Muscle of back (tissue), 11 donors: ENCODE results near the gene JSRP1. TPM values are rescaled to one million over a fixed set of nuclear protein-coding genes. Genes with fewer than 3 reads are reported as not detected.
A peak's percentile ranks its signal among the peaks of the same experiment; 100 is the strongest.
"Not testable (repeated sequence)": the region's sequence is repeated elsewhere in the genome, so short reads cannot be mapped to it uniquely, and the experiment has no call there.

ENCODE experiments used
- DNase-seq, 3 donors: peaks; one replicate each; pipeline versions ENCODE4 v3.0.0 to v3.0.0-alpha.2; 2013
- polyA plus RNA-seq, 10 donors: library from polyadenylated mRNA; unstranded; fragments of 120-200 nt; gene quantifications; one replicate each; pipeline ENCODE4 v1.2.1, GENCODE V29; 2013; ENCODE audit not compliant: insufficient read length in 10 of 10

Gene JSRP1
- polyA plus RNA-seq, 10 donors: 46.9 to 73.3 (median 52.7) TPM

DNA sequence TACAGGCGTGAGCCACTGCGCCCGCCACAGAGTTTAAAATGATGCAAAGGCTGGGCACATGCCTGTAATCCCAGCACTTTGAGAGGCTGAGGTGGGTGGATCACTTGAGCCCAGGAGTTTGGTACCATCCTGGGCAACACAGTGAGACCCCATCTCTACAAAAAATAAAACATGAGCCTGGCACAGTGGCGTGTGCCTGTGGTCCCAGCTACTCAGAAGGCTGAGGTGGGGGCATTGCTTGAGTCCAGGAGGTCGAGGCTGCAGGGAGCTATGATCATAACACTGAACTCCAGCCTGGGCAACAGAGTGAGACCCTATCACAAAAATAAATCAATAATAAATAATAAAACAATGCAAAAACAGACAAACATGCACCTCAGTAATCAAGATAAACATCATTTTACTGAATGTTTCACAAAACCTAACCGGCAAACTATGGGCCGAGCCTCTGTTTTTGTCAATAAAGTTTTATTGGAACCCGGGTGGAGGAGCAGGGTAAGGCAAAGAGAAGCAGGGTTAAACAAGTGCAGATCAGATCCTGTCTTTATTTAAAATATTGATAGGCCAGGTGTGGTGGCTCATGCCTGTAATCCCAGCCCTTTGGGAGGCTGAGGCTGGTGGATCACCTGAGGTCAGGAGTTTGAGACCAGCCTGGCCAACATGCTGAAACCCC lies 27.8 kb upstream of the JSRP1 start:
- DNase-seq: no peak

DNA sequence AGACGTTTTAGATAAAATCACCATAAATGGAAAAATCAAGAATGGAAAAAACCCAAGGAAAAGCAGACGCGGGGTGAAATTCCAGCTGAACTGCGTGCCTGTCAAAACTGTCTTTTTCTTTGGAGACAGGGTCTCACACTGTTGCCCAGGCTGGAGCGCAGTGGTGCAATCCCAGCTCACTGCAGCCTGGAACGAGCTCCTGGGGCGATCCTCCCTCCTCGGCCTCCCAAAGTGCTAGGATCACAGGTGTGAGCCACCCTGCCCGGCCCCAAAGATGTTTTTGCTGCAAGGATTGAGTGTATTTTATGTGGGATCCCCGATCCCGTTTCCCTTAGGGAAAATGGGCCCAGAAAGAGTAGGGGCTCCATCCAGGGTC lies 26.6 kb upstream of the JSRP1 start:
- no peak for DNase-seq

DNA sequence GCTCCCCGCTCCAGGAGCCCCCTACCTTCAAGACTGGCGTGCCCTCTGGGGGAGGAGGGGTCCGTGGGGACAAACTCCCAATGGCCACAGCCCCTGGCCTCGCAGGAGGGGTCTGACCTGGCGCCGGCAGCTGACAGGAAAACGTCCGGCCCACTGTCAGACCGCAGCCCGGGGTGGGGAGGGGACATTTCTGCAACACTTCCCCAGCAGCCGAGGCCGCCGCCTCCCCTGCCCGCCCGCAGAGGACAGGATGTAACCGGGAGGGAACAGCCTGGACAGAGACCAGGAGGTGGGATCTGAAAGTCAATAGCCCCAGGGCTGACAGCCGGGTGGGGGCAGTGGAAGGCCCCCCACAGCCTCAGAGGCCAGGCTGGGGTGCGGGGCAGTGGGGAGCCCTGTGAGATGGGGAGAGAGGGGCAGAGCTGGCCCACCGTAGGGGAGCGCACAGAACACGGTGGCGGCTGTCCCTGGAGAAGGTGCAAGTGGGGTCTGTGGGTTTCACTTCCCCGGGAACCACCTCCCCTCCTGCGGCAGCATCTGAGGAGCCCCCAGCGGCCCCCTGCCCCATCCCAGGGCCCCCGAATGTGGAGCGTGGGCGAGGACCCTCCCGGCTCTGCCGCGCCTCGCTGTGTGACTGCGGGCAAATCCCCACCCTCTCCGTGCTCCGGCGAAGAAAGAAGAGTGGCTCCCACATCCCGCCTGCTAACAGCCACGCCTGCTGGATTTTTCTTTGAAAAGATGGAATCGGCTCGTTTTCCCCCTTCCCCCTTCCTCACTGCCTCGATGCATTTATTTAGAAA lies 26.0 kb upstream of the JSRP1 start, which contains the start of gene PEAK3:
TSS of gene PEAK3 (minus strand) at position 114 of the 800 bp plus-strand sequence. CDS start 1,244 bp downstream, outside the sequence.
- peak in 1 of 3 donors; percentile 84 for DNase-seq

DNA sequence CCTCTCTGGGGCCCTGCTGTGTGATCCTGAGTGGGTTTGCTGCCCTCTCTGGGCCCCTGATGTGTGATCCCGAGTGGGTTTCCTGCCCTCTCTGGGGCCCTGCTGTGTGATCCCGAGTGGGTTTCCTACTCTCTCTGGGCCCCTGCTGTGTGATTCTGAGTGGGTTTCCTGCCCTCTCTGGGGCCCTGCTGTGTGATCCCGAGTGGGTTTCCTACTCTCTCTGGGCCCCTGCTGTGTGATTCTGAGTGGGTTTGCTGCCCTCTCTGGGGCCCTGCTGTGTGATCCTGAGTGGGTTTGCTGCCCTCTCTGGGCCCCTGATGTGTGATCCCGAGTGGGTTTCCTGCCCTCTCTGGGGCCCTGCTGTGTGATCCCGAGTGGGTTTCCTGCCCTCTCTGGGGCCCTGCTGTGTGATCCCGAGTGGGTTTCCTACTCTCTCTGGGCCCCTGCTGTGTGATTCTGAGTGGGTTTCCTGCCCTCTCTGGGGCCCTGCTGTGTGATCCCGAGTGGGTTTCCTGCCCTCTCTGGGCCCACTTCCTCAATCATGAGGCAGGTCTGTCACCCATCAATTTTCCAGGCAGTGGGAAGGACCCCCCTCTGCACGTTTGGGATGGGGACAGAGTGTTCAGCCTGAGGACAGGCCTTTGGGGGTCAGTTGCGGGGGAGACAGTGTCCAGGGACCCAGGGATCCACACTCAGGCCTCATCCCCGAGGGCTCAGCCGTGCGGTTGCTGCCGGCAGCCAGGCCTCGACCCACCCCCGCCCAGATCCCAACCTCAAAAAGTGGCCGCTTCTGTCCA lies 25.2 kb upstream of the JSRP1 start:
- DNase-seq: not testable (repeated sequence)

DNA sequence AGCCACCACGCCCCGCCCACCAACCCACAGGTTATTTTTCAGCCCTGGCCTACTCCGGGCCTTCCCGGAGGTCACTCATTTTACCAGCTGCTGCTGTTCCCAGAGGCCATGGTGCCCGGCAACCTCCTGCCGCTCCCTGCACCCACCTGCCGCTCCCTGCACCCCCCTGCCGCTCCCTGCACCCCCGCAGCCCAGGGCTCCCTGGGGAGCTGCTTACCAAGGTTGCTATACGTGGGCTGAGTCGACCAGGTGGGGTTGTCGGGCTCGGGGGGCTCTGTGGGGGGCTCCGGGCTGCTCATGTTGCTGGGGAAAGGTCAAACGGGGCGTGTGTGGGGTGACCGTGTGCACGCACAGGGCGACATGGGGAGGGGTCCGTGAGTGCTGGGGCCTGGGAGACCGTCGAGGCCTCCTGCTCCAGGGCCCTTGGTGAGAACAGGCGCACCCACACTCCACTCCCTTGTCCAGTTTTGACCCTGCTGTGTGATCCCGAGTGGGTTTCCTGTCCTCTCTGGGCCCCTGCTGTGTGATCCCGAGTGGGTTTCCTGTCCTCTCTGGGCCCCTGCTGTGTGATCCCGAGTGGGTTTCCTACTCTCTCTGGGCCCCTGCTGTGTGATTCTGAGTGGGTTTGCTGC lies 24.5 kb upstream of the JSRP1 start:
- no peak for DNase-seq

DNA sequence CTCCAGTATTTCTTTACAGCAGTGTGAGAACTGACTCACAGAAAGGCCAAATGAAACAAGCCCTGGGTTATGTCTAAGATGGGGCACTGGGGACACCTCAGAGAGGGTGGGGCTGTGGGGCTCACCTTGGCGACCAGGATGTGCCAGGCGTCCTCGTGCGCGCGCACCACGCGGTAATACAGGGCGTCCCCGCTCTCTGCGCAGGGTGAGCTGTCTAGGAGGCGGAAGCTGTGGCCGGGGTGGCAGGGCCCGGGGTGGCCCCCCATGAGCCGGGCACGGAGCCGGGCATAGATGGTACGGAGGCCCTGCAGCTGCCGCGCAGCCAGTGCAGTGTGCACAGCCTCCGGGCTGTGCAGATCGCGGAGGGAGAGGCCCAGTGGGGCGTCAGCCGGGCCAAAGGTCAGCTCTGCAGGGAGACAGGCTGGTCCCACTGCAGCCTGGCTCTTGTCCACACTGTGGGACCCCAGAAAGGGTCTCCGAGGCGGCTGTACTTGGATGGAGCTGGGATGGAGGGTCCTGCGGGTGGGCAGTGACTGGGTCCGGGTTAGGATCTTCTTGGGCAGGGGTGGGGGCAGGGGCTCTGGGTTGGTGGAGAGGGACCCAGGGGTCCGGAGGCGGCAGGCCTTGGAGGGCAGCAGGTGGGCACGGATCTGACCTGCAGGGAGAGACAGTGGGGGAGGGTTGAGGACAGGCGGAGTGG lies 22.4 kb upstream of the JSRP1 start:
- no peak for DNase-seq

DNA sequence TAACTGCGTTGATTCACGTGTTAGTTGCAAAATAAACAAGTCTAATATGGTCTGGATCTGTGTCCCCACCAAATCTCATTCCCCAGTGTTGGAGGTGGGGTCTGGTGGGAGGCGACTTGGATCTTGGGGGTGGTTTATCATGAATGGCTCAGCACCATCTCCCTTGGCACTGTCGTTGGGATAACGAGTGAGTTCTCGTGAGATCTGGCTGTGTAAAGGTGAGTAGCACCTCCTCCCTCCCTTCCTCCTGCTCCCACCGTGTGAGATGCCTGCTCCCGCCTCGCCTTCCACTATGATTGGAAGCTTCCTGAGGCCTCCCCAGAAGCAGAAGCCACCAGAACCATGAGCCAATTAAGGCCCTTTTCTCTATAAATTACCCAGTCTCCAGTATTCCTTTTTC lies 20.9 kb upstream of the JSRP1 start:
- DNase-seq: no peak

DNA sequence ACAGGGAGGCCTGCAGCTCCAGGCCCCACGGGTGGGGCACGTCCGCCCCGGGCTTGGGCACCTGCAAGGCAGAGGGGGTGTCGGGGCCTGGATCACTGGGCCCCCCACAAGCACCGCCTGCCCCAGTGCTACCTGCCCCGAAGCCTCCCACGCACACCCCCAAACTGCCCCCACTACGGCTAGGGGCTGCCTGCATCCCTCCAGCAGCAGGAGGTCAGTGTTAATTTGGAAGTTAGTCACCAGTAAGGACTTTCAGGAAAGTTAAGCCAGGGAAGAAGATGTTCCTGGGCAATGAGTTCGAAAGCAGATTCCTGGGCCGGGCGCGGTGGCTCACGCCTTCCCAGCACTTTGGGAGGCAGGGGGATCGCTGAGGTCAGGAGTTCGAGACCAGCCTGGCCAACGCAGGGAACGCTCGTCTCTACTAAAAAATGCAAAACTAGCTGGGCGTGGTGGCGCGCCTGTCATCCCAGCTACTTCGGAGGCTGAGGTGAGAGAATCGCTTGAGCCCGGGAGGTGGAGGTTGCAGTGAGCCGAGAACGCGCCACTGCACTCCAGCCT lies 20.3 kb upstream of the JSRP1 start:
- DNase-seq: no peak

DNA sequence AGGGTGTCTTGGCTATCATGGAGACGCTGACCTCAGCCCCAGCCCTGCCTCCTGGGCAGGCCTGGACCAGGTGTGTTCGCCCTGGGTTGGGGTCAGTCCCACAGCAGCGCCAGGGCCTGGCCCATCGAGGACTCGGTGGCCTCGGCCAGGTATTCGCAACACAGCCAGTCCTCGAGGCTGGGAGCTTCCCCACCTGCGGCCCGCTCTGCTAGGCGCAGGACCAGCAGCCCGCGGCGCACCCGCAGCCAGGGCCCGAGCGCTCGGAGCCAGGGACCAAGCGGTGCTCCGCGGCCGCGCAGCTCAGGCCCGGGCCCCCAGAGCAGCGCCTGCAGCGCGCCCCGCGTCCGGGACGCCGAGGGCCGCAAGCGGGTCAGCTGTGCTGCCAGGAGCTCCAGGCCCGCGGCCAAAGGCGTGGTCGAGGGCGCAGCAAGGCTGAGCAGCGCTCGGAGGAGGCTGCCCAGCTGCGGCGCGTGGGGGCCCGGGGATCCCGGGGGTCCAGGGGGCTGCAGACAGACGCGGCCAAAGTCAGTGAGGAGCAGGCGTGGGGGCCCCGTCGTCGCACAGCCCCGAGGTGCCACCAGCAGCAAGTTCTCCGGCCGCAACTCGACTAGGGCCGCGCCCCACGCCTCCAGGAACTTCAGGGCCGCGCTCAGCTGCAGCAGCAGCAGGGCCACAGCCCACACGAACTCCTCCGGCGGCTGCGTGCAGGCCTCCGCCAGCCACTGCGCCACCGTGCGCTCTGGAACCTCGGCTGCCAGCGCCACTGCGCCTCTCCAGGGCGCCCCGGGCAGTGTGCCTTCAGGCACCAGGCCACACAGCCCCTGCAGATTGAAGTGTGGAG lies 19.6 kb upstream of the JSRP1 start:
- peak in 1 of 3 donors; percentile 60 for DNase-seq

DNA sequence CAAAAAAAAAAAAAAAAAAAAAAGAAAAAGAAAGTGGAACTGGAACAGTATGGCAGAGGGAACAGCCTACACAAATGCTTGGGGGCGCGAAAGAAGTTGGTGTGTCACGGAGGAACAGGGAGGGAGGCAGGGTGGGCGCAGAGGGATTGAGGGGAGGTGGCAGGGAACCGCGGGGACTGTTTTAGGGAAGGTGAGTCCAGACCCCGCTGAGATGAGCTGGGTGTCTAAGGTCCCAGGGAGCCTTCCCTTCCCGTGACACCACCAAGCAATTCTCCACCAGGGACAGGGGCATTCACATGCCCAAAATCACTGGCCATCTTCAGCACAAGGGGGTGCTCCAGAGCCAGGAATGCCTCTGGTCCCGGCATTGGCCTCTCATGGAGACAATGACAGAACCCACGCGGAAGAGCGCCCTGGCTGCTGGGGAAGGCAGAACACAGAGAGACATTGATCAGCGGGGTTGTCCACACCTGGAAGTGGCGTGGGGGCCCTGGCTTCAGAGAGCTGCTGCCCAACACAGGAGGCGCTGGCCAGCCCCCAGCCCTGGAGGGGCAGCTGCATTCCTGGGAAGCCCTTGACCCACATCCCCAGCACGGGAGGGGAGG lies 18.8 kb upstream of the JSRP1 start:
- DNase-seq: peak in 1 of 3 donors; percentile 75

DNA sequence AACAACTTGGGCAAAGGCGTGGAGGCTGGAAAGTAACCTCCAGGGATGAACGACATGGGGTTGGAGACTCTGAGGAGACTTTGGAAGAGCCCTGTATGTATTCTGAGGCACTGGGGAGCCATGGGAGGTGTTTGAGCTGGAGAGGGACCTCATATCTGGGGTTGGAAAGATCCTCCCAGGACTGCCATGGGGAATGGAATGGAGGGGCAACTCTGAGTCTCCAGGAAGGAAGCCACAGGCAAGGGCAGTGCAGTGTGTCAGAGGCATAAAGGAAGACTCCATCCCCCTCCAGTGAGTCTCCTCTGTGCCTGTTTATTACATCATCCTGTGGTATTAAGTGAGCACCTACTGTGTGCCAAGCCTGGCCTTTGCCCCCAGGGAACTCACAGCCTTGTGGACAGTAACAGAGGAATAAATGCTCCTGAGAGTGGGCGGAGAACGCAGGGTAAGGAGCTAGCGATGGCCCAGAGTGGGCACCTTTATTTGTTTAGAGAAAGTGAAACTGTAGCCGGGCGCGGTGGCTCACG lies 18.0 kb upstream of the JSRP1 start:
- no peak for DNase-seq

DNA sequence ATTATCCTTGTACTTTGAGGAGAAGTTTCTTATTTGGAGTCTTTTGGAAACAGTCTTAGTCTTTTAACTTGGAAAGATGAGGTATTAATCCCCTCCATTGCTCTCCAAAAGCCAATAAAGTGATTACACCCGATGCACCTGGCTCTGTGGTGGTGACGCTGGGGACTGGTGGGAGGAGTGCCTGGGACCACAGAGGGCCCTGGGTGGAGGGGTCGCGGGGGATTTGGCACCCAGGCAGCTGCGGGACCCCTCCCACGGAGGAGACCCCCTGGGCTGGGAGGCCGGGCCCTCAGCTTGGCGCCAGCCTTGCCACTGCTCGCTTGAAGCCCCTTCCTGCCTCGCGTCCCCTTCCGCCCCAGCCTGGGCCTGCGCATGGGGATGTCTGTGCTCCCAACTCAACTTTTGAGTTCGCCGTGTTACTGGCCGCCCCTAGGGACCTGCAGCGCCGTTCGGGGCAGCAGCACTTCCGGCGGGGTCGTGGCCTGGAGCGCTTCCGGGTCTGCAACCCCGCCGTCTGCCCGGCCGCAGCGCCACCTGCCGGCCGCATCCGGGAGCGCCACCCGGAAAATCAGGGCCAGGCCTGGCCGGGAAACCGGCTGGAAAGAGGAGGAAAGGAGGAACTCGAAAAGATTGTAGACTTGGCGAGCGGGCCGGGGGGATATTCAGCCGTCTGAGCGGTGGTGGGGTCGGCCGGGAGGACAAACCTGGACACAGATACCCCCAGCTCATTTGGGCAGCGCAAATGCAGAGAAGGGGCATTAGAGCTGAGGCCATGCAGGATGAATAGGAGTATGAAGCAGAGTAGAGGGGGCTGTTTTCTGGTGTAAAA lies 17.4 kb upstream of the JSRP1 start:
- peak in 2 of 3 donors; percentile 80 to 88 for DNase-seq

DNA sequence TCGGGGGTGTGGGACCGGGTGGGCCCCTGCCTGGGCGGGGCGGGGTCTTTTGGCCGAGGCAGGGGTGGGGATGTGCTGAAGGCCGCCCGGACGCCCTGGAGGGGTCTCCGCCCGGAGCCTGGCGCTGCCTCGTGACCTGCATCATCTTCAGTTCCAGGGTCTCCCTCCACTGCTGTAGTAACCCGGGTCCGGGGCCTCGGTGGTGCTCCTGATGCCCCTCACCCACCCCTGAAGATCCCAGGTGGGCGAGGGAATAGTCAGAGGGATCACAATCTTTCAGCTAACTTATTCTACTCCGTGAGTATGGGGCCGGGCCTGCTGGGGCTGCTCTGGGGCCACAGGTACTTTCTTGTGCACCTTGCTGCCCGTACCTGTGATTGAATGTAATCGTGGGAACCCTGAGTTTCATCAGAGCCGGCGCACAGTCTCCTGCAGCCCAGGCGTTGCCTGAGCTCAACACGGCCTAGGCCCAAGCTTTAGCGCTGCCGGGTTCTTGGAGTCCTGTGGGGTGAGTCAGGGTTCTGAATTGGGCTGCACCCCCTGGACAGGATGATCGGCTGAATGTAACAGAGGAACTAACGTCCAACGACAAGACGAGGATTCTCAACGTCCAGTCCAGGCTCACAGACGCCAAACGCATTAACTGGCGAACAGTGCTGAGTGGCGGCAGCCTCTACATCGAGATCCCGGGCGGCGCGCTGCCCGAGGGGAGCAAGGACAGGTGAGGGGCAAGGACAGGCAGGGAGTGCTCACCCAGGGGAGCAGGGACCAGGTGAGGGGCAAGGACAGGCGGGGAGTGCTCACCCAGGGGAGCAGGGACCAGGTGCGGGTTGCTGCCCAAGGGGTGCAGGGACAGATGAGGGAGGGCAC lies 15.3 kb upstream of the JSRP1 start:
- no peak for DNase-seq

DNA sequence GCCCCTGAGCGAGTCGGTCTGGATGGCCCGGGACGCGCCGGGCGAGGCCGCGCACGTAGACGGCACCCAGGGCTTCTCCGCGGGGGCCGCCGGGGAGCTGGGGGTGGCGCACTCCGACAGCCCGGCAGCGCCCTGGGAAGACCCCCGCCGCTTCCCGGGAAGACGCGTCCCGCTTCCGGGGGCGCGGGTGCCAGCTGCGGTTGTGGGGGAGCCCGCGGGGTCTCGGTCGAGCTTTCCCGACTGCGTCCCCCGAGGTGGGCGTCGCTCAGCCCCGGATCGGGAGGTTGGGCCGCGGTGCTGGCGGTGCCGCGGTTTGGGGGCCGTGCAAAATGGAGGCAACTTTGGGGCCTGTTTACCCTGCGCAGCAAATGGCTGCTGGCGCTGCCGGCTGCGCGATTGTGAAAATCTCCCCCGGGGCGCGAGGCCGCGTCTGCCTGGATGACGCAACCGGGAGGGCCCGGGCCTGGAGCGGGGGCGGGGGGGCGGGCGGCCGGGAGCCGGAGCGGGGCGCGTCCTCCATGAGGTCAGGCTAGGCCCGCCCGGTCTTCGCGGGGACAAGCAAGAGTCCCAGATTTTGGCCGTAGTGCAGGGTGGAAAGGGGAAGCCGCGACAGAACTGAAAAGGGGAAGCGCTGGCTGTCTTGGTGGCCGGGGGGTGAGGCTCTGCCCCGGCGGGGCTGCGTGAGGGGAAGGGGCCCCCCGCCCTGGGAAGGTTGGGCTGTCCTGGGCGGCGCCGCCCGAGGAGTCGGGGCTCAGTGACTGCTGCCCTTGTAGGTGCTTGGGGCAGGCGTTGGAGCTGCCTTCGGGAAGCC lies 14.4 kb upstream of the JSRP1 start:
- DNase-seq: peak; percentile 77 to 94 (median 90)

DNA sequence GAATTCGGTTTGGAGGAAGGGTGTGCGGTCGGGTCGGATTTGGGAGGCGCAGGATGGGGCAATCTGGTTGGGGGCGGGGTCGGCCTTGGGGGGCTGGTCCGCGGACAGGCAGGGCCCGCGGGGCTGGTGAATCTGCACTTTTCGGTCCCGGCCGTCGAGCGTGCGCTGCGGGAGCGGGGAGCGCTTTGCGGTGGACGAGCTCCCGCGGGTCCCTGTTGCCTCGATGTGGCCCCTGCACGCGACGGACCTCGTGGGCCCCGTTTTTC lies 13.9 kb upstream of the JSRP1 start:
- DNase-seq: peak in 1 of 3 donors; percentile 64
